ENCODE data around the gene ADAMTS9. TPM values are rescaled to one million over a fixed set of nuclear protein-coding genes. Genes with fewer than 3 reads are reported as not detected.

The ADAMTS9 gene
- total and polyA plus RNA-seq, 3 donors from 2014 or later, result 5.1 to 8.1 (median 5.9) TPM

GRCh38 chr3:64508140-64508539, 179.7 kb downstream of the ADAMTS9 start:
- Histone ChIP-seq H3K27me3 (no peaks in the 10 kb centered on the region), H3K27ac (no peak overlapping the region), H3K4me3 (no peak overlapping the region), H3K4me1 (no peaks in the 10 kb centered on the region), H3K36me3 (ENCODE audit: low read depth, missing control alignments) (no peaks in the 10 kb centered on the region), H3K9me3 (no peaks in the 10 kb centered on the region)
- no peak for DNase-seq
- intact Hi-C loops (cut with DNase I; ENCODE audit: low total_unique reads), result no loop called here
- 80 to 85% methylated on average over 1 of the region's 1 CpG for WGBS, 2 donors
- TF ChIP-seq, protein P1, sequence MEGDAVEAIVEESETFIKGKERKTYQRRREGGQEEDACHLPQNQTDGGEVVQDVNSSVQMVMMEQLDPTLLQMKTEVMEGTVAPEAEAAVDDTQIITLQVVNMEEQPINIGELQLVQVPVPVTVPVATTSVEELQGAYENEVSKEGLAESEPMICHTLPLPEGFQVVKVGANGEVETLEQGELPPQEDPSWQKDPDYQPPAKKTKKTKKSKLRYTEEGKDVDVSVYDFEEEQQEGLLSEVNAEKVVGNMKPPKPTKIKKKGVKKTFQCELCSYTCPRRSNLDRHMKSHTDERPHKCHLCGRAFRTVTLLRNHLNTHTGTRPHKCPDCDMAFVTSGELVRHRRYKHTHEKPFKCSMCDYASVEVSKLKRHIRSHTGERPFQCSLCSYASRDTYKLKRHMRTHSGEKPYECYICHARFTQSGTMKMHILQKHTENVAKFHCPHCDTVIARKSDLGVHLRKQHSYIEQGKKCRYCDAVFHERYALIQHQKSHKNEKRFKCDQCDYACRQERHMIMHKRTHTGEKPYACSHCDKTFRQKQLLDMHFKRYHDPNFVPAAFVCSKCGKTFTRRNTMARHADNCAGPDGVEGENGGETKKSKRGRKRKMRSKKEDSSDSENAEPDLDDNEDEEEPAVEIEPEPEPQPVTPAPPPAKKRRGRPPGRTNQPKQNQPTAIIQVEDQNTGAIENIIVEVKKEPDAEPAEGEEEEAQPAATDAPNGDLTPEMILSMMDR (IDR thresholded peaks at IDR 0.05), result no peak
- no peak for TF ChIP-seq POLR2A (IDR thresholded peaks at IDR 0.05)

- no peak for DNase-seq
- 82 to 87% methylated on average over 8 of the region's 8 CpGs for WGBS, 2 donors
- no peaks in the 10 kb centered on the region for H3K4me1 ChIP-seq
Measured at GRCh38 chr3:64506255-64506654, 181.5 kb downstream of the ADAMTS9 start.

GRCh38 chr3:64505419-64505818, 182.4 kb downstream of the ADAMTS9 start:
- H3K27me3 ChIP-seq, result no peaks in the 10 kb centered on the region
- H3K9me3 ChIP-seq, result no peaks in the 10 kb centered on the region
- H3K36me3 ChIP-seq (ENCODE audit: low read depth, missing control alignments), result no peaks in the 10 kb centered on the region
- no peak overlapping the region for H3K27ac ChIP-seq
- no peak overlapping the region for H3K4me3 ChIP-seq
- H3K4me1 ChIP-seq, result no peaks in the 10 kb centered on the region
- intact Hi-C loops (cut with DNase I; ENCODE audit: low total_unique reads), result no loop called here
- no peak for TF ChIP-seq POLR2A (IDR thresholded peaks at IDR 0.05)
- TF ChIP-seq, protein P1 (IDR thresholded peaks at IDR 0.05), result no peak
- 63 to 64% methylated on average over 7 of the region's 7 CpGs for WGBS, 2 donors
- DNase-seq, result no peak

More at GRCh38 chr3:64506255-64506654, 181.5 kb downstream of the ADAMTS9 start:
- TF ChIP-seq, protein P1 (IDR thresholded peaks at IDR 0.05), result no peak
- TF ChIP-seq POLR2A (IDR thresholded peaks at IDR 0.05), result no peak
- intact Hi-C loops (cut with DNase I; ENCODE audit: low total_unique reads), result no loop called here
- no peaks in the 10 kb centered on the region for H3K9me3 ChIP-seq
- no peak overlapping the region for H3K27ac ChIP-seq
- no peaks in the 10 kb centered on the region for H3K27me3 ChIP-seq
- no peak overlapping the region for H3K4me3 ChIP-seq
- no peaks in the 10 kb centered on the region for H3K36me3 ChIP-seq (ENCODE audit: low read depth, missing control alignments)

DNA sequence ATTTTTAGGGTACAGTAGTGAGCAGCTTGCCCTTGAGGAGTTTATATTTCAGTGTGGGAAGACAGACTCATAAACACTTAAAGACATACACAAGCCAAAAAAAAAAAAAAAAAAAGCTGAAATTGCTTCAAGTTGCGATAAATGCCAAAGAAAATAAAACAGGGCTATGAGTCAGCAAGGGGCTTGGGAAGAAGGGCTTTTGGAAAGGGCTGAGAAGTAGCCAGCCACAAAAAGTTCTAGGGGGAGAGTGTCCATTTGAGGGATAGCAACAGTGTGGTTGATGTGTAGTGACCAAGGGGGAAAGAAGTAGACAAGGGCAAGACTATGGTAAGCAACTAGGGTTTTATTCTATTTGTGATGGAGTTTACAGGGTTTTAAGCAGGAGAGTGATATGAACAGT, 185.5 kb downstream of the ADAMTS9 start:
- no peak overlapping the region for H3K27ac ChIP-seq
- H3K9me3 ChIP-seq, result no peaks in the 10 kb centered on the region
- H3K36me3 ChIP-seq (ENCODE audit: low read depth, missing control alignments), result no peaks in the 10 kb centered on the region
- intact Hi-C loops (cut with DNase I; ENCODE audit: low total_unique reads), result no loop called here
- TF ChIP-seq, protein P1 (IDR thresholded peaks at IDR 0.05), result no peak
- TF ChIP-seq POLR2A (IDR thresholded peaks at IDR 0.05), result no peak
- 80 to 92% methylated on average over 1 of the region's 1 CpG for WGBS, 2 donors
- no peak for DNase-seq
- no peaks in the 10 kb centered on the region for H3K4me1 ChIP-seq
- no peaks in the 10 kb centered on the region for H3K27me3 ChIP-seq
- H3K4me3 ChIP-seq, result no peak overlapping the region

GRCh38 chr3:64501298-64501906, 186.4 kb downstream of the ADAMTS9 start:
- intact Hi-C loops (cut with DNase I; ENCODE audit: low total_unique reads), result no loop called here
- Histone ChIP-seq H3K4me3 (no peak overlapping the region), H3K27ac (no peak overlapping the region), H3K27me3 (no peaks in the 10 kb centered on the region), H3K9me3 (no peaks in the 10 kb centered on the region), H3K36me3 (ENCODE audit: low read depth, missing control alignments) (no peaks in the 10 kb centered on the region), H3K4me1 (no peaks in the 10 kb centered on the region)
- no peak for TF ChIP-seq POLR2A (IDR thresholded peaks at IDR 0.05)
- TF ChIP-seq, protein P1 (IDR thresholded peaks at IDR 0.05), result no peak
- WGBS, 2 donors, result 77 to 84% methylated on average over 8 of the region's 8 CpGs
- DNase-seq, result no peak

Data from testis (tissue), 3 donors.